Activated CD4-positive, alpha-beta memory T cell treated with anti-CD3 and anti-CD28 coated beads for 36 hours (primary cell): ENCODE data around the gene C14orf119. TPM values are rescaled to one million over a fixed set of nuclear protein-coding genes. Genes with fewer than 3 reads are reported as not detected.

Experiments
- CTCF ChIA-PET: fragments of 350-600 bp; sonication (Branson Sonifier 250); formaldehyde crosslinking; loops from one replicate; lab custom pipeline; 2021; ENCODE audit warnings: antibody characterized with exemption, inconsistent platforms; lab: Charles Lee
- POLR2A ChIA-PET: fragments of 350-600 bp; sonication (Branson Sonifier 250); formaldehyde crosslinking; loops from one replicate; lab custom pipeline; 2021; ENCODE audit warnings: antibody characterized with exemption; lab: Charles Lee
- DNase-seq: peaks from one replicate; pipeline ENCODE4 v3.0.0-alpha.2; 2020
- H3K27ac Mint-ChIP-seq: one replicate; pipeline ENCODE4 v1.8.0; 2021; ENCODE audit warnings: mixed read lengths
- H3K27me3 Mint-ChIP-seq: one replicate; pipeline ENCODE4 v1.8.0; 2021; ENCODE audit warnings: mixed read lengths
- H3K36me3 Mint-ChIP-seq: one replicate; pipeline ENCODE4 v1.8.0; 2021; ENCODE audit warnings: mixed read lengths
- H3K4me1 Mint-ChIP-seq: one replicate; pipeline ENCODE4 v1.8.0; 2021; ENCODE audit warnings: low read depth, mixed read lengths
- H3K4me3 Mint-ChIP-seq: one replicate; pipeline ENCODE4 v1.8.0; 2021; ENCODE audit warnings: mild to moderate bottlenecking, mixed read lengths
- H3K9me3 Mint-ChIP-seq: one replicate; pipeline ENCODE4 v1.8.0; 2021; ENCODE audit warnings: mixed read lengths
- intact Hi-C: fragments of 100-400 bp; cut with micrococcal nuclease; formaldehyde crosslinking; loops from one replicate; pipeline ENCODE4 v1.15.1; 2023
- total RNA-seq, 2 experiments: library from RNA; stranded (reverse); gene quantifications; one replicate each; pipeline ENCODE4 v1.2.3, GENCODE V29; 2021

C14orf119 gene, protein sequence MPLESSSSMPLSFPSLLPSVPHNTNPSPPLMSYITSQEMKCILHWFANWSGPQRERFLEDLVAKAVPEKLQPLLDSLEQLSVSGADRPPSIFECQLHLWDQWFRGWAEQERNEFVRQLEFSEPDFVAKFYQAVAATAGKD
- 10 to 100 TPM; 58.0 to 62.8 TPM for total RNA-seq

DNA sequence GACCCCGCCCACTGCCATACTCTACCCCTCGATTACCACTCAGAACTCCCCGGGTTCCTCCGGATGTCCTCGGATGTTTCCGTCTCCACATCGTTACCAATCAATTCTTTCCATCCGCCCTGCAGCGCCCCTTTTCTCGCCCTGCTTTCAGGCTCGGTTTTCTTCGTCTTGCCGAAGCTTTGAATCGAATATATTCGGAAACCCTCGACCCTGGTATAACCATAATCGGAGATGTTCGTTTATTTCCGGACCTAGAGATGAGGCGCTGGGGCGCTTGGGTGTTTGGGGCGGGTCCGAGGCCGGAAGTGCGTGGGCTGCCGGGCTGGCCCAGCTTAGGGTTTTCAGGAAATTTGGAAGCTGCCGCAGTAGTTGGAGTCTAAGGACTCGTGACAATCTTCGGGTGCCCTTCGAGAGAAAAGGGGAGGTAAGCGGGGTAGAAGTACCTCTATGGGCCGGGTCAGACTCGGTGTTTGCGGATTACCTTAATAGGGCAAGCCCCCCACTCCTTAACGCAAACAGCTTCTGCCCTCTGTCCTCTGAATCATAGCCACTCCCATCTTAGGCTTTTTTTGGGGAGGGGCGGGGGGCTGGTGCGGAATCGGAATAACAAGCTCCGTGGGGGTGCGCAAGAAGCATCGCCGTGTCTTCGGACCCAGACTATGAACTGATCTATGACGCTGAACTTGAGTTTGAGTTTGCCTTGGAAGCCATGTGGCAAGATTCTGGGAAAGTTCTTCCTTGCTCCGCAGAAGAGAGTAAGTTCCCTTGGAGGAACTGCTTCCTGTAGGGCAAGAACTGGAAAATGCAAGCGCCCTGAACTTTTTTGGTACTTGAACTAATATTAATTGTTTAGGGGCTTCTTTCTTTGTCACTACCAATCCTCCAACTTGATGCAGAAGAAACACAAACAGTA, at the start of gene C14orf119:
Gene C14orf119 (plus strand): TSS at position 310 of the 913 bp plus-strand sequence. CDS start 2,154 bp downstream, outside the sequence.
- Mint-ChIP-seq H3K27ac (no peak within 1 kb of the TSS), H3K9me3 (no peaks in the 10 kb centered on the region), H3K4me1 (peaks cover 40% of the 10 kb centered on the region), H3K4me3 (no peak within 1 kb of the TSS), H3K27me3 (no peaks in the 10 kb centered on the region), H3K36me3 (peaks cover 40% of the 10 kb centered on the region)
- ChIA-PET POLR2A (interaction anchor here (0.6 to 2.1 kb wide), 14 partner anchors 10 to 251 kb away, joined by 3 to 17 read pairs (median 5); partner anchors contain the start of genes HOMEZ, LRP10, PABPN1 and PPP1R3E), CTCF (interaction anchor here (0.6 to 3.4 kb wide), 20 partner anchors 10 to 231 kb away, joined by 3 to 64 read pairs (median 6); partner anchors contain the start of genes CDH24 and PABPN1)
- peak; percentile 100 for DNase-seq
- intact Hi-C loops = loop anchor here (1.0 to 2.0 kb wide), 7 partner anchors 10 to 457 kb away; partner anchors contain the start of genes PABPN1 and PSMB5

DNA sequence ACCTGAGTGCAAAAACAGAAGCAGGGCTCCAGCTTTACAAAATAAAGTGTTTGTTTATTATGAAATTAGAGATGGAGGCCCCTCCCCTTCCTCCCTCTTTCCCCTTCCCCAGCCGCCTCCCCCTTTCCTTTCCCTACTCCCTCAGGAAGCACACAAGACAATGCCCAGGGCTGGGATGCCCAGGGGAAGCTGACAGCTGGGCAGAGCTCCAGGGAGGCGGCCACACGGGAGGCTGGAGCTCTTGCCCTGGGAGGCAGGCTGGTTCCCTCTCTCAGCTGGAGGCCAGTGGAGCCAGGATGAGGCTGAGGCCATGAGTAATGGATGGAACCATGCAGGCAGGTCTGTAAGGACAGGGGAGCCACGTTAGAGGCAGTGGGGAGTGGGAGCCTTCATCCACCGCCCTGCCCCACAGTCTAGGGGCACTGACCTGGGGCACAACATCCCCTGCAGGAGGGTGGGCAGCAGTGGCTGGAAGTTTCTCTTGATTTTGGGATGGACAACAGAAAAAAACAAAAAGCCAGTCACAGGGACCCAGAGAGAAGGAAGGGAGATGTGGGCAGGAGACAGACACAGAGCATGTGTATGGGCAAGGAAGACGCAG, 48.2 kb upstream of the C14orf119 start:
- Mint-ChIP-seq H3K27ac (no peak overlapping the region), H3K27me3 (peaks cover 5% of the 10 kb centered on the region), H3K4me1 (no peaks in the 10 kb centered on the region), H3K36me3 (no peaks in the 10 kb centered on the region), H3K4me3 (no peak overlapping the region), H3K9me3 (no peaks in the 10 kb centered on the region)
- no peak for DNase-seq
- ChIA-PET POLR2A (no interaction called here), CTCF (interaction anchor here (0.9 to 1.3 kb wide), 3 partner anchors 21 to 61 kb away, joined by 3 to 4 read pairs (median 3); no protein-coding TSS in a partner anchor)
- intact Hi-C loops = no loop called here

DNA sequence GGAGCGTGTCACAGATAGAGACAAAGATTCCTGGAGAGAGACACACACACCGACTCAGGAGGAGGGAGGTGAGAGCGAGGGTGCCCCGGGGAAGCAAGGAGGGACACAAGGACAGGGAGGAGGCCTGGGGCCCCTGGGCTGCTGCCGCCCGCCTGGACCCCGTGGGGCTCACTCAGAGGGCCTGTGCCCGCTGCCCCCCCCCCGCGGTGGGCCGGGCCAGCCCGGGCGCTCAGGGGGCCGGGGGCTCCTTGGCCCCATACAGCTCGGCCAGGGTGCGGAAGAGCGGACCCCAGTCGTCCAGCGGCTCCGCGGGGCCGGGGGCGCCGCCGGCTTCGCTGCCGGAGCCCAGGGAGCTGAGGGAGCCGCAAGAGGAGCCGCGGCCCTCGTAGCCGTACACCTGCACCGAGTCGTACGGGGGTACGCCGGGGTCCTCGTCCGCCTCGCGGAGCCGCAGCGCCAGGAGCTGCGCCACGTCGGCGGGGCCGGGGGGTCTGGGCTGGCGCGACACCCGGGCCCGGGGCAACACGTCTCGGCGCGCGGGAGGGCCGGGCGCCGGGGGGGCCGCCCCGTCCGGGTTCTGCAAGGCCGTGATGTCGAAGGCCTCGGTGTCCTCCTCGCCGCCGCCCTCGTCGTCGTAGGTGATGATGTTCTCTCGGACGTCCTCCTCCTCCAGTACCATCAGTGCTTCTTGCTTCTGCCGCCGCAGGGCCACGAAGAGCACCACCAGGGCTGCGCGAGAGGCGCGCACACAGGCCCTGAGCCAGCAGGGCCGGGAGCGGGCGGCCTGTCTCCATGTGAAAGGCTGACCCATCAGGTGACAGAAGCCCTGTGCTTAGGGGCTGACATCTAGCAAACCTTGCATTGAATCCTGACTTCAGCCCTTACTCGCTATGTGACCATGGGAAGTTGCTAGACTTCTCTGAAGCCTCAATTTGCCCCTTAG, 47.3 kb upstream of the C14orf119 start:
- intact Hi-C loops = no loop called here
- peaks cover 5% of the 10 kb centered on the region for H3K27me3 Mint-ChIP-seq
- H3K9me3 Mint-ChIP-seq = no peaks in the 10 kb centered on the region
- no peak for DNase-seq
- H3K4me3 Mint-ChIP-seq = no peak overlapping the region
- H3K36me3 Mint-ChIP-seq = no peaks in the 10 kb centered on the region
- CTCF ChIA-PET = interaction anchor here (1.7 to 2.0 kb wide), 2 partner anchors 21 to 62 kb away, joined by 5 read pairs; no protein-coding TSS in a partner anchor
- H3K27ac Mint-ChIP-seq = no peak overlapping the region
- no peaks in the 10 kb centered on the region for H3K4me1 Mint-ChIP-seq
- POLR2A ChIA-PET = no interaction called here

DNA sequence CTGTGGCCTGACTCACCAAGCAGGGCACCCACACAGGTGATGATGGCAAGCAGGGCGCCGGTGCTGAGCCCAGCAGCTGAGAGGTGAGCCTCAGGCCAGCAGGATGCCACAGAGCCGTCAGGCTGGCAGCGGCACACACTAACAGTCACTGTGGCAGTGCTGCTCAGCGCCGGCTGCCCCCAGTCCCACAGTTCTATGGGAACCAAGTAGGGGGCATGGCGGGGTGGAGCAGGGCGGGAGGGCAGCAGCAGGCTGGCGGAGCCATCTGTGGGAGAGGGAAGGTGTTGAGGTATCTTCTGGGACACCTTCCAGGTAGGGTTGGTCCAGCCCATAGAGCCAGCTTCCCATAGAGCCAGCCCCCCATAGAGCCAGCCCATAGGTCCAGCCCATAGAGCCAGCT, 46.3 kb upstream of the C14orf119 start:
- no peaks in the 10 kb centered on the region for H3K36me3 Mint-ChIP-seq
- POLR2A ChIA-PET = no interaction called here
- H3K4me3 Mint-ChIP-seq = no peak overlapping the region
- CTCF ChIA-PET = interaction anchor here (1.1 to 2.0 kb wide), 3 partner anchors 9 to 63 kb away, joined by 3 to 5 read pairs (median 5); no protein-coding TSS in a partner anchor
- no peaks in the 10 kb centered on the region for H3K9me3 Mint-ChIP-seq
- H3K27me3 Mint-ChIP-seq = peaks cover 5% of the 10 kb centered on the region
- no peak overlapping the region for H3K27ac Mint-ChIP-seq
- no peaks in the 10 kb centered on the region for H3K4me1 Mint-ChIP-seq
- DNase-seq = no peak
- intact Hi-C loops = no loop called here

DNA sequence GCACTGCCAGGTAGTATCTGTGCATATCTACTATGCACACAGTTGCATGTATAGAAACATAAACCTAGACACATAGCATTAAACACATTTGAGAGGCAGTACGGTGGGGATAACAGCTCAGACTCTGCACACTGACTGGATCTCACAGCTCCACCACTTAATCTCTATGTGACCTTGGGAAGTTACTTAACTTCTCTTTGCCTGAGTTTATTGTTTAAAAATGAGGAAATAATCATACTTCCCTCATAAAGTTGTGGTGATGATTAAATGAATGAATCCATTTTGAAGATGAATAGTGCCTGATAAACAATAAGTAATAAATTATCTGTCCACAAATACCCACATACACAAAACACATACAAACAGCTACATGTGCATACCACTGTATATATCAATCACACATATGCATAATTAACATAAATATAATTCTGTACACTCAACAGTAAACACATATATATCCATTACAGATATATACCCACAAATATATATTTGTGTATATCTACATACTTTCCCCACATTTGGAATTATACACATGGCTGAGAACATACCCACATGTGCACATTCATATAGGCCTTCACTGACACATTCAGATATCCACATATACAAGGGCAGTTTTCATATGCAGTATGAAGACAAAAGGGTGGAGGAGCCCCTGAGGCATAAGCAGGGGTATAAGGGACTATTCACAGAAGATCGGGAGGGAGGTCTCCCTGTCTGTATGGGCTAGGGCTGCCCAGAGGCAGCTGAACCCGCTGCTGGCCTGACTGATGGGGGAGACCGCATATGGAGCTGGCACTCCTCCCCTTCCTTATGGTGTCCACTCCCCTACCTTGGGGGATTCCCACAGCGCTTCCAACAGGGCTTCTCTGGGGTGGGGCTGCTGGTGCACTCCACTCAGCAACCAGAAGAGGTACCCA, 43.9 kb upstream of the C14orf119 start:
- Mint-ChIP-seq H3K27ac (no peak overlapping the region), H3K4me1 (peaks cover 5% of the 10 kb centered on the region), H3K4me3 (no peak overlapping the region), H3K9me3 (no peaks in the 10 kb centered on the region), H3K36me3 (no peaks in the 10 kb centered on the region), H3K27me3 (peaks cover 6% of the 10 kb centered on the region)
- DNase-seq = no peak
- intact Hi-C loops = no loop called here
- POLR2A ChIA-PET = interaction anchor here (1.1 to 1.3 kb wide), 2 partner anchors 13 to 64 kb away, joined by 3 to 5 read pairs; no protein-coding TSS in a partner anchor
- CTCF ChIA-PET = interaction anchor here (0.6 to 18.9 kb wide), 5 partner anchors 17 to 192 kb away, joined by 3 to 839 read pairs (median 3); partner anchors contain the start of gene AJUBA

DNA sequence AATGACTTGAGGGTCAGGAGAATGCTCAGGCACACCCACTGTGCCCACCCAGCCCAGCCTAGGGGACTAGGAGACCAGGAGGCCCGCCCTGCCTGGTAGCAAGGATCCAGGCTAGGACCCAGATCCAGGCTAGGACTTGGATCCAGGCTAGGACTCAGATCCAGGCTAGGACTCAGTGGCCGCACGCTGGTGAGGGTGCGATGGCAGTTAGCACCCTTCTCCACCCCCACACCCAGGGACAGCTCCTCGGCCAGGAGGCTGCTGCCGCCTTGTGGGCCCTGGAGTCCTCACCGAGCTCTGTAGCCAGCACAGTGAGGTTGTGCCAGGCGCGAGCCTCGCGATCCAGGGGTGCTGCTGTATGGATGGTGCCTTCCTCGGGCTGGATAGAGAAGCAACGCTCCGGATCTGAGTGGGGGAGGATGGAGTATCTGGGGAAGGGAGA, 43.1 kb upstream of the C14orf119 start:
- Mint-ChIP-seq H3K4me3 (no peak overlapping the region), H3K27me3 (peaks cover 7% of the 10 kb centered on the region), H3K9me3 (no peaks in the 10 kb centered on the region), H3K36me3 (no peaks in the 10 kb centered on the region), H3K4me1 (peaks cover 12% of the 10 kb centered on the region), H3K27ac (no peak overlapping the region)
- ChIA-PET CTCF (interaction anchor here (0.6 to 18.9 kb wide), 3 partner anchors 46 to 193 kb away, joined by 3 to 839 read pairs (median 3); partner anchors contain the start of gene AJUBA), POLR2A (interaction anchor here (1.3 kb wide), 1 partner anchor 14 kb away, joined by 5 read pairs; no protein-coding TSS in a partner anchor)
- intact Hi-C loops = no loop called here
- DNase-seq = no peak

DNA sequence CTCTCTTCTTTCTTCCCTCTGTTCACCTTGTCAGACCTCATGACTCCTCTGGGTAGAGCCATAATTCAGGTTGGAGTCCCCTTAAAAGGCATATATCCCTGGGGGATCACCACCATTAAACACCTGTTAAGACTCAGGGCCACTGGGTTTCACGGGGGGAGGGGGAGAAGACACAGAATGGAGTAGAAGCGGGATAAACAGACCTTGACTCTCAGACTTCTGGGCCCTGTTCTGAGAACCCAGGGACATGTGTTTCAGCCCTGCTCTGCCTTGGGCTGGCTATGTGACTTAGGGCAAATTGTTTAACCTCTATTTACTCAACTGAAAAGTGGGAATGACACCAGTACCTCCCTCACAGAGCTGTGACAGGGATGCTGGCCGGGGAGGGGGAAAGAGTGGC, 42.6 kb upstream of the C14orf119 start:
- ChIA-PET POLR2A (no interaction called here), CTCF (interaction anchor here (0.9 to 18.9 kb wide), 3 partner anchors 46 to 78 kb away, joined by 3 to 839 read pairs (median 129); partner anchors contain the start of gene AJUBA)
- DNase-seq = no peak
- Mint-ChIP-seq H3K36me3 (no peaks in the 10 kb centered on the region), H3K27ac (no peak overlapping the region), H3K4me1 (peaks cover 12% of the 10 kb centered on the region), H3K9me3 (no peaks in the 10 kb centered on the region), H3K4me3 (no peak overlapping the region), H3K27me3 (peaks cover 2% of the 10 kb centered on the region)
- intact Hi-C loops = no loop called here

DNA sequence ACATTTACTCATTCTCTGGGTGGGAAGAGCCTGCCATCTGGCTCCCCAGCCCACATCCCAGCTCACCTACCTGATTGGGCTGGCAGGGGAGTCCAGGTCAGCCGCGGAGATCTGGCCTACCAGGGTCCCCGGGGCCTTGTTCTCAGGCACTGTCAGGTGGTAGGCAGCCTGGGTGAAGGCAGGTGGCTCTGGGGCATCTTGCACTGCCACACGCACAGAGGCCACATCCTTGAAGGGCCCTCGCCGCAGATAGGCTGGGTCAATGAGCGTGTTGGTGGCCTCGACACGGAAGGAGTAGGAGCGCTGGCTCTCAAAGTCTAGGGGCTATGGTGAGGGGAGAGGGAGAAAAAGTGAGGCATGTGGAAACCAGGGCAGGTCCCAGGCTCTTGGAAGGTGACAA, 41.9 kb upstream of the C14orf119 start:
- intact Hi-C loops = no loop called here
- H3K9me3 Mint-ChIP-seq = no peaks in the 10 kb centered on the region
- CTCF ChIA-PET = interaction anchor here (0.6 to 18.9 kb wide), 5 partner anchors 15 to 135 kb away, joined by 3 to 839 read pairs (median 68); partner anchors contain the start of gene AJUBA
- H3K27ac Mint-ChIP-seq = no peak overlapping the region
- H3K36me3 Mint-ChIP-seq = peaks cover 2% of the 10 kb centered on the region
- DNase-seq = no peak
- POLR2A ChIA-PET = interaction anchor here (1.5 kb wide), 1 partner anchor 66 kb away, joined by 3 read pairs; no protein-coding TSS in a partner anchor
- H3K27me3 Mint-ChIP-seq = peaks cover 2% of the 10 kb centered on the region
- H3K4me1 Mint-ChIP-seq = peaks cover 16% of the 10 kb centered on the region
- no peak overlapping the region for H3K4me3 Mint-ChIP-seq

DNA sequence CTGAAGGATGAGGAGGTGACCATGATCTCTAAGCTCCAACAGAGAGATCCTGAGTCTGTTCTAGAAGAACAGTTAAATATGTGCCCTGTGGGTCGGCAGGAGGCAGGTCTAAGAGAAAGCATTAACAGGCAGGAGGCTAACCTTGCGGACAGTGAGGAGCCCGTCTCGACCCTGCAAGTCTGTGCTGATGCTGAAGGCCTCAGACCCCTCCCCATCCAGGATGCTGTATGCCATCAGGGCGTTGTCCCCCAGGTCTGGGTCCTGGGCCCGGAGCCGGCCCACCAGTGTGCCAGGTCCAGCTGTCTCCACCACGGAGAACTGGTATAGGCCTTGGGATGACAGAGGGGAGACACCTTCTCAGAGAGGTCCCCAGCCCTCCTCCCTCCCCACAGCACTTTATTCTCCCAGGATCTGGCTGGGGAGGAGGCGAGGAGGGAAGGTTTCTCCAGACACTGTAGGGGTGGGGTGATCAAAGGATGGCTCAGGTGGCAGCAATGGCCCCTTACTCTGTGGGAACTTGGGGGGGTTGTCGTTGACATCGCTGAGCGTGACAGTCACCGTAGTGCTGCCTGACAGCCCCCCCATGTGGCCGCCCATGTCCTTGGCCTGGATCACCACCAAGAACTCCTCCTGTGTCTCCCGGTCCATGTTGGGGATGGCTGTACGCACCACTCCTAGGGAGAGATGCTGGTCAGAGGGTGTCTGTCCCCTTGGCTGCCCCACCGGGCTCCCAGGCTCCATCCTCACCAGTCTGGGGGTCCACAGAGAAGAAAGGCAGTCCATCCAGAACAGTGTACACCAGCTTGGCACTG, 41.1 kb upstream of the C14orf119 start:
- DNase-seq = peak; percentile 61
- H3K9me3 Mint-ChIP-seq = no peaks in the 10 kb centered on the region
- ChIA-PET CTCF (interaction anchor here (0.6 to 18.9 kb wide), 8 partner anchors 13 to 136 kb away, joined by 3 to 839 read pairs (median 4); partner anchors contain the start of genes AJUBA and HAUS4), POLR2A (interaction anchor here (1.5 kb wide), 1 partner anchor 67 kb away, joined by 3 read pairs; no protein-coding TSS in a partner anchor)
- peaks cover 16% of the 10 kb centered on the region for H3K4me1 Mint-ChIP-seq
- no peak overlapping the region for H3K4me3 Mint-ChIP-seq
- intact Hi-C loops = no loop called here
- H3K36me3 Mint-ChIP-seq = peaks cover 4% of the 10 kb centered on the region
- H3K27ac Mint-ChIP-seq = no peak overlapping the region
- H3K27me3 Mint-ChIP-seq = peaks cover 2% of the 10 kb centered on the region
